Trophoblast cell (in vitro differentiated cells and primary cell): ENCODE data around the gene MACROH2A1.

Experiments used
- DNase-seq, 2 donors: peaks; one replicate each; pipeline ENCODE4 v3.0.0-alpha.2; 2016
- H2AFZ ChIP-seq: 2 replicates; pipeline ENCODE4 v1.6.1; 2013; ENCODE audit warnings: low read length, moderate library complexity, mild to moderate bottlenecking; ENCODE audit not compliant: insufficient read depth, poor library complexity
- H2AK5ac ChIP-seq: 2 replicates; pipeline ENCODE4 v1.6.1; 2013; ENCODE audit warnings: mild to moderate bottlenecking, low read length
- H2BK120ac ChIP-seq: 2 replicates; pipeline ENCODE4 v1.6.1; 2013; ENCODE audit warnings: low read length, mild to moderate bottlenecking, moderate library complexity; ENCODE audit not compliant: insufficient read depth, poor library complexity
- H2BK12ac ChIP-seq: 2 replicates; pipeline ENCODE4 v1.6.1; 2013; ENCODE audit warnings: mild to moderate bottlenecking, low read length, moderate library complexity
- H2BK5ac ChIP-seq: 2 replicates; pipeline ENCODE4 v1.6.1; 2013; ENCODE audit warnings: low read length, low read depth, moderate library complexity, mild to moderate bottlenecking; ENCODE audit not compliant: poor library complexity
- H3K14ac ChIP-seq: 2 replicates; pipeline ENCODE4 v1.6.1; 2013; ENCODE audit warnings: mild to moderate bottlenecking, low read length
- H3K18ac ChIP-seq: 2 replicates; pipeline ENCODE4 v1.6.1; 2013; ENCODE audit warnings: mild to moderate bottlenecking, low read length
- H3K23ac ChIP-seq: 2 replicates; pipeline ENCODE4 v1.6.1; 2013; ENCODE audit warnings: low read length
- H3K27ac ChIP-seq: 2 replicates; pipeline ENCODE4 v1.5.1; 2013; ENCODE audit warnings: low read depth, mild to moderate bottlenecking, inconsistent platforms, low read length, moderate library complexity
- H3K27me3 ChIP-seq: 2 replicates; pipeline ENCODE4 v1.6.1; 2013; ENCODE audit warnings: inconsistent platforms, mild to moderate bottlenecking, low read length, moderate library complexity; ENCODE audit not compliant: insufficient read depth
- H3K36me3 ChIP-seq, 2 experiments: 1 replicate in 1 of 2; 2 replicates in 1 of 2; pipeline ENCODE4 v1.6.1; 2013; ENCODE audit warnings: low read length in 2 of 2, mild to moderate bottlenecking in 2 of 2, moderate library complexity in 1 of 2; ENCODE audit not compliant: insufficient read depth in 2 of 2, control insufficient read depth in 1 of 2
- H3K4ac ChIP-seq: 2 replicates; pipeline ENCODE4 v1.6.1; 2013; ENCODE audit warnings: low read depth, mild to moderate bottlenecking, low read length, moderate library complexity
- H3K4me1 ChIP-seq, 2 experiments: 1 replicate in 1 of 2; 2 replicates in 1 of 2; pipeline ENCODE4 v1.6.1; 2013; ENCODE audit warnings: low read length in 2 of 2, mild to moderate bottlenecking in 2 of 2, moderate library complexity in 1 of 2; ENCODE audit not compliant: insufficient read depth in 2 of 2, control insufficient read depth in 1 of 2
- H3K4me2 ChIP-seq: 2 replicates; pipeline ENCODE4 v1.6.1; 2013; ENCODE audit warnings: inconsistent platforms, mild to moderate bottlenecking, low read length, moderate library complexity
- H3K4me3 ChIP-seq: 2 replicates; pipeline ENCODE4 v1.5.1; 2013; ENCODE audit warnings: mild to moderate bottlenecking, low read depth, low read length, inconsistent platforms
- H3K79me1 ChIP-seq: one replicate; pipeline ENCODE4 v1.6.1; 2013; ENCODE audit warnings: low read length
- H3K79me2 ChIP-seq: 2 replicates; pipeline ENCODE4 v1.6.1; 2013; ENCODE audit warnings: low read length, mild to moderate bottlenecking; ENCODE audit not compliant: control insufficient read depth, insufficient read depth, poor library complexity
- H3K9ac ChIP-seq: 2 replicates; pipeline ENCODE4 v1.6.1; 2013; ENCODE audit warnings: mild to moderate bottlenecking, low read length
- H3K9me3 ChIP-seq: 2 replicates; pipeline ENCODE4 v1.6.1; 2013; ENCODE audit warnings: low read depth, mild to moderate bottlenecking, control low read depth, inconsistent platforms, low read length; ENCODE audit not compliant: insufficient read depth
- H4K12ac ChIP-seq: 2 replicates; pipeline ENCODE4 v1.6.1; 2013; ENCODE audit warnings: low read depth, mild to moderate bottlenecking, low read length, moderate library complexity
- H4K8ac ChIP-seq: 2 replicates; pipeline ENCODE4 v1.6.1; 2013; ENCODE audit warnings: low read depth, mild to moderate bottlenecking, low read length, moderate library complexity
- H4K91ac ChIP-seq: one replicate; pipeline ENCODE4 v1.6.1; 2013; ENCODE audit warnings: low read depth, mild to moderate bottlenecking, low read length, moderate library complexity
- WGBS: extraction: QIAGEN DNeasy Blood & Tissue Kit; methylation state at CpG from one replicate; pipeline ENCODE4 v1.1.7; 2013; ENCODE audit warnings: missing lambda C conversion rate; ENCODE audit not compliant: insufficient read length, insufficient coverage; ENCODE audit errors: extremely low coverage; 5-methylcytosine and 5-hydroxymethylcytosine counted together

The MACROH2A1 gene

DNA sequence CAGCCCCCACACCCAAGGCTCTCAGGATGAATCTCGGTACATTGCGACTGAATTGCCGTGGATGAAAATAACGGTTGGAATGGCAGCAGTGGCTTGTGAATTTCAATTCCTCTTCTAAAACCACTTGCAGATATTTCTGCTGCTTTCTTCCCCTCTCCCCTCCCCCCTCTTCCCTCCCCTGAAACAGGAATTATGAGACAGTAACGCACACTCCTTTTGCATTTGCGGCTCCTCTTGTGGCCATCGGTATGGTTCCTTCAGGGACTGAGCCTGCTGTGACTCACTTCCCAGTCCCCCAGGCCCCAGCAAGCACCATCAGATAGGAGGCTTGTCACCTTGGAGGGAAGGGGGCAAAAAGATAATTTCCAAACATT is 38.4 kb upstream of the MACROH2A1 start:
- no peak overlapping the region for H2BK5ac ChIP-seq
- H2AFZ ChIP-seq: no peak overlapping the region
- no peak overlapping the region for H3K4me3 ChIP-seq
- H3K4ac ChIP-seq: no peak overlapping the region
- H4K8ac ChIP-seq: no peak overlapping the region
- H3K9ac ChIP-seq: no peak overlapping the region
- no peak overlapping the region for H2BK120ac ChIP-seq
- peaks cover 2% of the 10 kb centered on the region for H3K79me1 ChIP-seq
- no peaks in the 10 kb centered on the region for H3K9me3 ChIP-seq
- H3K14ac ChIP-seq: no peak overlapping the region
- no CpG with 5 or more reads among the region's 7 CpGs for WGBS
- no peak overlapping the region for H2BK12ac ChIP-seq
- H2AK5ac ChIP-seq: no peak overlapping the region
- H3K27me3 ChIP-seq: no peaks in the 10 kb centered on the region
- DNase-seq: peak; percentile 58 to 61
- H3K4me2 ChIP-seq: no peak overlapping the region
- no peaks in the 10 kb centered on the region for H3K36me3 ChIP-seq
- no peak overlapping the region for H3K18ac ChIP-seq
- H3K27ac ChIP-seq: peak overlapping the region; percentile 39
- no peaks in the 10 kb centered on the region for H3K79me2 ChIP-seq
- H3K4me1 ChIP-seq: peaks cover 28 to 36% of the 10 kb centered on the region in 2 experiments
- H4K12ac ChIP-seq: no peak overlapping the region
- H3K23ac ChIP-seq: no peak overlapping the region
- H4K91ac ChIP-seq: peak overlapping the region; percentile 29

DNA sequence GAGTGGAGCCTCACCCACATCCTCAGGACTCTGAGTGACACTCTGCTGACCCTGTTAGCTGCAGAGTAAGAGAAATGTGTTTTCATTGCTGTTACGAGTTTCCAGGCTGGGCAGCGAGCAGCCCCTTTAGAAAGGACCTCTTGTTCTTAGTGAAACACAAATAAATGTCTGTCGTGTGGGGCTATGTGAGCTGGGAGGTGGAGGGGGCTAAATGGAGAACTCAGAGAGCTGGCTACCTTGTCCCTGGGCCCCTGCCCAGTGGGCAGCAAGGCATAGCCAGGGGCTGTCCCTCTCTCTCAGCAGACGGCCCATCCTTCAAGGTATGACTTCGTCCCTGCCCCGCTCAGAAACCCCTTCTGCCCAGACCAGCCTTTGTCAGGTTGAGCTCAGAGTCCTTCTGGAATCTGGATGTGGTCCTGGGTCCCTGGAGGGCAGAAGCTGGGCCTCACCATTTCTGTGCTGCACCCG is 38.0 kb upstream of the MACROH2A1 start:
- no peak for DNase-seq
- peaks cover 2% of the 10 kb centered on the region for H3K79me1 ChIP-seq
- no CpG with 5 or more reads among the region's 7 CpGs for WGBS
- no peak overlapping the region for H2AFZ ChIP-seq
- no peak overlapping the region for H3K4me3 ChIP-seq
- H3K4me2 ChIP-seq: no peak overlapping the region
- no peak overlapping the region for H4K8ac ChIP-seq
- no peaks in the 10 kb centered on the region for H3K36me3 ChIP-seq
- no peak overlapping the region for H4K12ac ChIP-seq
- H3K4me1 ChIP-seq: peaks cover 28 to 36% of the 10 kb centered on the region in 2 experiments
- no peak overlapping the region for H2BK12ac ChIP-seq
- no peaks in the 10 kb centered on the region for H3K9me3 ChIP-seq
- no peaks in the 10 kb centered on the region for H3K79me2 ChIP-seq
- H3K23ac ChIP-seq: no peak overlapping the region
- H3K9ac ChIP-seq: no peak overlapping the region
- H4K91ac ChIP-seq: peak overlapping the region; percentile 29
- no peak overlapping the region for H3K18ac ChIP-seq
- no peak overlapping the region for H2AK5ac ChIP-seq
- H3K27ac ChIP-seq: peak overlapping the region; percentile 20
- no peak overlapping the region for H3K4ac ChIP-seq
- peak overlapping the region; percentile 5 for H3K14ac ChIP-seq
- no peak overlapping the region for H2BK5ac ChIP-seq
- no peak overlapping the region for H2BK120ac ChIP-seq
- H3K27me3 ChIP-seq: no peaks in the 10 kb centered on the region

DNA sequence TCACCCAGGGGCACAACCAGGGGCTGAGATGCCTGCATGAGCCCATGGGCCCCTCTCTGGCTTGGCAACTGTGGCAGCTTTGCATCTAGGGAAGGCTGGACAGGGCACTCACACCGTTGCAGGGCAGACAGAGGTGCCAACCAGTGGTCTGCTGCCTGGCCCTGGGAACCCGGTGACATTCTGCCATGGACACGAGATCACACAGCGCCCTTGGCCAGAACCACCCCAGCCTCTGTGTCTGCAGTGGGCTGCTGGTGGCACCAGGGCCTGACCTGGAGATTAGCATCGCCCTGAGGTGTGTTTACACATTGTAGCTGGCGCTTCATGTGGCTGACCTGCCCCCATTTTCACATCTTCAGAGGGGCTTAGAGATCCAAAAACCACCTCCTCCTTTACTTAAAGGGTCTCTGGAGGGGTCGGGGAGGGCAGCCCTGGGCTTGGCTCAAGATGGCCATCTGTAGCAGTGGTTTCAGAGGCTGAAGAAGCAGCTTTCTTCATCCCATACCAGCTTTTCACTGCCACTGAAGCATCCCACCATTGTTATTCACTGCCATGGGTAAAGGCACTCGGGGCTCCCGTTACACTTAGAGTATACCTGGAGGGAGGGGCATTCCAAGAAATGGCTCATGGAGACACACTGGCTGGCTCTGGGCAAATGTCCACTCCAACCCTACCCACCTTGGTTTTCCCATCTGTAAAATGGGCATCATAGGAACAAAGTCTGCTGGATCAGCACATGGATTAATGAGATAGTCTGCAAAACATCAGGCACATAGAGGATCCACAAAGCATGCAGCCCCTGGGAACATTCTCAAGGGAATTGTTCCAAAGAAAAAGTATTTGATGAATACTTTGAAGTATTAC is 36.7 kb upstream of the MACROH2A1 start:
- H4K8ac ChIP-seq: no peak overlapping the region
- no peak overlapping the region for H3K4ac ChIP-seq
- H3K4me1 ChIP-seq: peaks cover 28 to 36% of the 10 kb centered on the region in 2 experiments
- no peak overlapping the region for H3K4me2 ChIP-seq
- peaks cover 2% of the 10 kb centered on the region for H3K79me1 ChIP-seq
- no peak overlapping the region for H2AK5ac ChIP-seq
- H2BK120ac ChIP-seq: no peak overlapping the region
- no peaks in the 10 kb centered on the region for H3K27me3 ChIP-seq
- no peak for DNase-seq
- no peak overlapping the region for H3K18ac ChIP-seq
- no peak overlapping the region for H3K27ac ChIP-seq
- H3K9me3 ChIP-seq: no peaks in the 10 kb centered on the region
- no CpG with 5 or more reads among the region's 9 CpGs for WGBS
- no peak overlapping the region for H3K9ac ChIP-seq
- H3K14ac ChIP-seq: no peak overlapping the region
- no peaks in the 10 kb centered on the region for H3K79me2 ChIP-seq
- H3K23ac ChIP-seq: no peak overlapping the region
- H2AFZ ChIP-seq: no peak overlapping the region
- no peak overlapping the region for H4K12ac ChIP-seq
- H3K36me3 ChIP-seq: no peaks in the 10 kb centered on the region
- H3K4me3 ChIP-seq: no peak overlapping the region
- H2BK5ac ChIP-seq: no peak overlapping the region
- no peak overlapping the region for H4K91ac ChIP-seq
- H2BK12ac ChIP-seq: no peak overlapping the region

DNA sequence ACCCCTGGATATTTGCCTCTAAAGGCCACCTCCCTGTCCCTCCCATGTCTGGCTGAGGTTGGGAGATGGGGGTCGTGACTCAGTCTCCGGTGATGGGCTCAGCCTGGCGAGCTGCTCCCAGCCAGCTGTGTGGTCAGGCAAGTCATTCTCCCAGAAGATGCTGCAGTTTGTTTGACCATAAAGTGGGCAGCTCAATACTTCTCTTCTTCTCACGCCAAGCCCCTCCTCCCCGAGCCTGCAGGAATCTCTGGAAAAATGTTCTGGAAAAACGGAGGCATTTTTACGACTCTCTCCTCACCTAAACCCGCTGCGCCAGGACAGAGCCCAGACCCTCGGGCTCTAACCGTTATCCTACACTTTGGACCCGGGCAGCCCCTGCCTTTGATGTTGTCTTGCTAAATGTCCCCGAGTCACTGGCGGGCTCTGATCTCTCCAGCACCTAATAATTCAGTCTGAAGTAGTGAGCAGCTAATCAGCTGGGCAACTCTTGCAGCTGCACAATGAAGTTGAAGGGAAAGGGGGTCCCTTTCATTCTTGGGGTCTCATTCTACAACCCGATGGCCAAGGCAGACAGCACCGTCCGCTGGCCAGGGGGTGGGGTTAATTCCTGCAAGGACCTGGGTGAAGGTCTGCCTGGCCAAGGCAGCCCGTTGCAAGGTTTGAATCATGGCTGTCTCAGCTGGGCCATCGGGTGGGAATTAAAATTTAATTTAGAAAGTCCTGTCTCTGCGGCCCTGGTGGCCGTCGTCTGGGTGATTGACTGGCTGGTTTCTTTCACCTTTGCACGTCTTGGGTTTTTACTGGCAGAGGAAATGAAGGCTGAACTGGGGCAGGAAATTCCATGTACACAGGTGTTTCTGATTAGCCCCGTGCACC is 35.8 kb upstream of the MACROH2A1 start:
- H3K36me3 ChIP-seq: no peaks in the 10 kb centered on the region
- H3K4ac ChIP-seq: no peak overlapping the region
- H3K23ac ChIP-seq: no peak overlapping the region
- H3K27ac ChIP-seq: no peak overlapping the region
- H3K18ac ChIP-seq: no peak overlapping the region
- H4K8ac ChIP-seq: no peak overlapping the region
- no peaks in the 10 kb centered on the region for H3K79me2 ChIP-seq
- H3K27me3 ChIP-seq: no peaks in the 10 kb centered on the region
- no peak overlapping the region for H4K91ac ChIP-seq
- H3K4me1 ChIP-seq: peaks cover 28 to 36% of the 10 kb centered on the region in 2 experiments
- peak overlapping the region; percentile 15 for H2AFZ ChIP-seq
- H3K79me1 ChIP-seq: peaks cover 2% of the 10 kb centered on the region
- no peak overlapping the region for H3K4me2 ChIP-seq
- no peak for DNase-seq
- H2BK12ac ChIP-seq: no peak overlapping the region
- no peak overlapping the region for H2AK5ac ChIP-seq
- no CpG with 5 or more reads among the region's 24 CpGs for WGBS
- no peak overlapping the region for H3K9ac ChIP-seq
- H3K9me3 ChIP-seq: no peaks in the 10 kb centered on the region
- H3K4me3 ChIP-seq: no peak overlapping the region
- H2BK120ac ChIP-seq: no peak overlapping the region
- no peak overlapping the region for H3K14ac ChIP-seq
- H2BK5ac ChIP-seq: no peak overlapping the region
- no peak overlapping the region for H4K12ac ChIP-seq
